ENCODE measurements around the gene POMT1. TPM values are rescaled to one million over a fixed set of nuclear protein-coding genes. Genes with fewer than 3 reads are reported as not detected.

Gene POMT1
- total RNA-seq, 1 experiment from 2014 or later, result 34.1 TPM

GRCh38 chr9:131475111-131475955, 27.4 kb upstream of the POMT1 start:
- Histone ChIP-seq H4K20me1 (ENCODE audit: control insufficient read depth, insufficient read depth, insufficient read length) (no peaks in the 10 kb centered on the region), H3K9ac (ENCODE audit: extremely low read depth, insufficient read length, low read length) (no peak overlapping the region), H3T11ph (ENCODE audit: low read length) (no peak overlapping the region), H3K79me1 (ENCODE audit: insufficient read depth, low read depth, low read length, poor library complexity, severe bottlenecking) (no peaks in the 10 kb centered on the region), H3K9me3 (ENCODE audit: control insufficient read depth, low read depth, low read length) (no peaks in the 10 kb centered on the region), H2BK120ac (ENCODE audit: low read depth, low read length, poor library complexity, severe bottlenecking) (no peak overlapping the region), H2BK15ac (ENCODE audit: low read depth, low read length) (no peak overlapping the region), H3K4me1 (ENCODE audit: insufficient read depth, low read length) (no peaks in the 10 kb centered on the region), H2BK5ac (ENCODE audit: insufficient read length, low read length) (no peak overlapping the region), H2BK12ac (ENCODE audit: insufficient read length, low read depth, low read length) (no peak overlapping the region), H4K5ac (ENCODE audit: insufficient read length, low read depth, low read length) (no peak overlapping the region), H3K18ac (ENCODE audit: insufficient read length, low read depth, low read length) (no peak overlapping the region), H3K23me2 (ENCODE audit: insufficient read length, low read depth, low read length, poor library complexity, severe bottlenecking) (no peaks in the 10 kb centered on the region), H2AFZ (ENCODE audit: low read length) (no peak overlapping the region), H3K56ac (ENCODE audit: insufficient read length, low read depth, low read length) (no peak overlapping the region), H3K23ac (ENCODE audit: insufficient read length, low read depth, low read length) (no peak overlapping the region), H3K4ac (ENCODE audit: low read depth, low read length) (no peak overlapping the region), H3K27me3 (ENCODE audit: insufficient read depth, low read length) (no peaks in the 10 kb centered on the region), H2BK20ac (ENCODE audit: low read depth, low read length, poor library complexity, severe bottlenecking) (no peak overlapping the region), H3K79me2 (ENCODE audit: insufficient read depth, low read length) (no peaks in the 10 kb centered on the region), H4K8ac (replicated peaks; ENCODE audit: insufficient read length, low read depth, low read length) (no peak overlapping the region), H2AK5ac (ENCODE audit: insufficient read length, low read length) (no peak overlapping the region), H3K27ac (ENCODE audit: insufficient read length, low read depth, low read length) (no peak overlapping the region), H3K14ac (ENCODE audit: insufficient read depth, low read length) (no peak overlapping the region), H4K91ac (ENCODE audit: insufficient read length, low read depth, low read length) (no peak overlapping the region), H3K4me2 (ENCODE audit: insufficient read depth, insufficient read length, low read length) (no peak overlapping the region)
- H3K9me3 Mint-ChIP-seq, result no peaks in the 10 kb centered on the region
- no peak overlapping the region for H3K4me3 Mint-ChIP-seq
- peaks cover 0 to 3% of the 10 kb centered on the region in 2 experiments; a peak in 1 of 4 replicates for H3K4me1 Mint-ChIP-seq
- TF ChIP-seq CTCF (conservative IDR thresholded peaks at IDR 0.05), result no peak
- DNase-seq, result no peak
- peak overlapping the region; percentile 40 to 90 (median 79); a peak in 4 of 7 replicates for H3K27ac Mint-ChIP-seq
- H3K36me3 Mint-ChIP-seq (ENCODE audit: insufficient read depth in 1 of 3, low read depth in 3 of 3), result peaks cover 59 to 91% (median 90%) of the 10 kb centered on the region in 3 experiments
- peaks cover 2% of the 10 kb centered on the region; the same call in 1 of the 2 replicates for H3K27me3 Mint-ChIP-seq (ENCODE audit: low read depth)
- WGBS (ENCODE audit: extremely low coverage, insufficient read length, low lambda C conversion rate), result no CpG with 5 or more reads among the region's 46 CpGs

Data from H9 (cell line).